HG03045 (cell line): ENCODE measurements around the gene PACSIN3.

Experiments
- ATAC-seq: cut with Tn5 transposase; IDR thresholded peaks from one replicate; pipeline ENCODE4 v1.9.1; 2021; ENCODE audit warnings: mild to moderate bottlenecking, moderate library complexity; ENCODE audit not compliant: unreplicated experiment

PACSIN3 gene

DNA sequence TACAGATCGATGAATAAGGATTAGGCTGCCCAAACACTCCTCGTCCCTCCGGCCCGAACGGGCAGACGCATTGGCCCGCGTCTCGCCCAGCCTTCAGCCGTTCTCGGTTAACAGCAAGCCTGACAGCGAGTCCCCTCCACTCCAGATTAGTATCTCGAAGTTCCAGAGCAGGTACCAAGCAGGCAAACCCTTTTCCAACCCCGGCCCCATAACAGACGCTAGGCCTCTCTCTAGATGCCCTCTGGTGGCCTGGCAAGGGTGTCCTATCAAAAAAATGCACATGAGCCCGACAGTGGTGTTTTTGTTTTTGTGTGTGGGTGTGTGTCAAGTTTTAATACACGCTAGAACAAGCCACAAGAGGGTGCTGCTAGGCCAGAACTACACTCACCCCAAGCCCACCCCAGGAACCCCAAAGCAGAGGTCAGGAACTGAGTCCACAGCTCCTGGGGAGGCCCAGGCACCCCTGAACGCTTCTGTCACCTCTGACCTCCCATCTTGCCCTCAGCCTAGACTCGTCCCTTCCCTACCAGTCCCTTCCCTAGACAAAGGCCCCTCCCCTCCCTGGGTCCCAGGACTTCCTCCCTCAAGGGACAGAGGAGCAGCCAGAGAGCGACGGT, 8.9 kb downstream of the PACSIN3 start:
- peak; percentile 43 for ATAC-seq

GRCh38 chr11:47176328-47177228, 9.7 kb downstream of the PACSIN3 start, which contains the start of gene ARFGAP2:
TSS of gene ARFGAP2 (minus strand) at chr11:47176879. CDS start at chr11:47176853, 26 bp downstream.
- peak; percentile 90 for ATAC-seq

DNA sequence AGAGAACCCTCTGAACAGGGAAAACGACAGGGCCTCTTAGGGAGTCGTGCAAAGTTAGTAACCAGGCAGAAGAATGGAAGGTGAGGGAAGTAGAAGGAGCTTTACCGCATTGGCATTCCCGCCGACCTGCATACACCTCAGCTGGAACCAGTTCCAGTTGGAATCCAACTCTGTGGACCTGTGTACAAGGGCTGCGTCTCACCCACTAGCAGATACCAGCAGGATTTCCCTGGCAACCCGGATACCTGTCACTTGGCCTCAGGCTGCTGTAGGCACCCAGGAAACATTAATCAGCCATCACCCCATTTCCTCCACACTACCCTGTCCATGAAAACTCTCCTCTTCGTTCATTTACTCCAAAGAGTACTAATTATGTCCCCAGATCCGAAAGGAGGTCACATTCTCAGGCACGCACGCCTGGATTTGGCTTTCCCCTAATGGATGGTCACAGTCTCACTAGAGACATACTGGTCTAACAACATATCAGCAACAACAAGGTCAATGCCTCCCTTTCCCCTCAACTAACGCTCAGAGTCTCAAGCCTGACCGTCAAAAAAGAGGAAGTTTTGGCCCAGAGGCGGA, 10.4 kb downstream of the PACSIN3 start:
- no peak for ATAC-seq

DNA sequence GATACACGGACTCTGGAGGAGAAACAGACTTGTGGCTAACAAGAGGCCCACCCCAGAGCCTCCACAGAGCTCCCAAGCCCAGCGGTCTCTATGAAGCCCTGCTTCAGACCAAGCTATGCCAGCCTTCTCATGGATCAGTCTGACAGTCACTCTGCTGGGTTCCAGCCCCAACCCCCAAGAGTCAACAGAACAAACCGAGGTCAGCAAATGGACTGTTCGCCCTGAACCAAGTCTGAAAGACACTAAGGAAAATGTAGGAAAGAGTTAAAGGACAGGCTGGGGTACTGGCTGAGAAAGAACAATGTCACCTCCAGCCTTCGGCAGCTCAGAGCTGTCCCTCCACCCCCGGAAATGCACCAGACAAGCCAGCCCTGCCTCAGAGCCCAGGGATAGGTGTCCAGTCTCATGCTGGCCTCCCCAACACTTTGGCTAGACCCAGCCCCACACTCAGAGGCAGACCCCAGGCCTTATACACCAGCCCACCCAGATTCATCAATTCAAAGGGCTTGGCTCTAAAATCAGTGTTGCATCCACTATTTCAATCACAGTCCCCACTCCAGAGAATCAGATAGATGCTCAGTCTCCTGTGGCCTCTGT, 13.4 kb downstream of the PACSIN3 start:
- no peak for ATAC-seq

GRCh38 chr11:47171856-47172255, 14.4 kb downstream of the PACSIN3 start:
- ATAC-seq, result no peak

- no peak for ATAC-seq
Measured at GRCh38 chr11:47171061-47171838, 15.0 kb downstream of the PACSIN3 start.

DNA sequence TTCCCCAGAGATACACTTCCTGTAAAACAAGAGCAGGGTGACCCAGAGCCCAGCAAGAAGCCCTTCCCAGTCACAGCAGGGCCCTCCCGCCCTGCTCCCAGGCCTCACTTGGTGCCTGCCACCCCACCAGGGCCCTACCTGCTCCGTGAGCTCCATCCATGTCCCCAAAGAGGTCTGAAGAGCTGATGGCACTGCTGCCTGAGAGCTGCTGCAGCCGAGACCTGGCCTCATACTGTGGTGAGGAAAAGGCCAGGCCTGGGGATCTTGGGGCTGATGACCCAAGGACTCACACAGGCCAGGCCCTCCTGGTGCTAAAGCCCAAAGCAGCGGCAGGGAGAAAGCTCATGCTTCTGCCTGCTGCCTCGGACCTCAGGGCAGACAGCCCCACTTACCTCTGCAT, 19.9 kb downstream of the PACSIN3 start:
- ATAC-seq, result no peak

GRCh38 chr11:47165253-47165840, 20.9 kb downstream of the PACSIN3 start:
- no peak for ATAC-seq

DNA sequence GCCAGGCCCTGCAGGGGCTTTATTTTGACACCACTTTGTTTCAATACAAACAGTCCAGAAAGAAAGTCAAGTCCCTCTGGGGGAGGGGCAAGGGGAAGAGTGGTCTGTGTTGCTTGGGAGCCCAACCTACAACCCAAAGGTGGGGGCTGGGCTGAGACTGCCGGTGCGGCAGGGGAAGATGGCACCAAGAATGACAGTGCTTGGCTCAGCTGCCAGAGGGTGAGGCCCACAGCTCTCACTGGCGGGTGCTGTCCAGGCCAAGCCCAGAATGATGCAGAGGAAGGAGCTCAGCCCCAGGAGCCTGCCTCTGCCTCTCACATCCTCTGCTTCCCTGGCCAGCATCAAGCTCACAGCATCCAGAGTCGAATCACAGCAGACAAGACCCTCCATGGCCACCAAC, 21.9 kb downstream of the PACSIN3 start:
- ATAC-seq, result no peak

GRCh38 chr11:47163898-47164297, 22.3 kb downstream of the PACSIN3 start:
- ATAC-seq, result no peak

DNA sequence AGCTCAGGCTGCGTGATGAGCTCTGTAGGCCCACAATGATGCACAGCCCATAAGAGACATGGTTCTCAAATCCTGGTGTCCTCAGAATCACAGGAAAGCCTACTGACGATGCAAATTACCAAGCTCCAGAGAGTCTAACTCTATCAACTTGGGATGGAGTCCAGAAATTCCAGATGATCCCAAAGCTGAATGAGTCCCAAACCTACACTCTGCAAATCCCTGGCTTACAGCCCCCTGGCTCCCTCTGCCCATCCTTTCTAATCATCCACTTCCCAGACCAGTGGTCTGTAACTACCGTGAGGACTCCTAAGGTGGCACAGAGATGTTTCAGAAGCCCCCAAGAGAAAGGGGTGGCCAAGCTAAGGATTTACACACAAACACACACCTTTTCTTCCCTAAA, 23.0 kb downstream of the PACSIN3 start:
- ATAC-seq, result no peak

DNA sequence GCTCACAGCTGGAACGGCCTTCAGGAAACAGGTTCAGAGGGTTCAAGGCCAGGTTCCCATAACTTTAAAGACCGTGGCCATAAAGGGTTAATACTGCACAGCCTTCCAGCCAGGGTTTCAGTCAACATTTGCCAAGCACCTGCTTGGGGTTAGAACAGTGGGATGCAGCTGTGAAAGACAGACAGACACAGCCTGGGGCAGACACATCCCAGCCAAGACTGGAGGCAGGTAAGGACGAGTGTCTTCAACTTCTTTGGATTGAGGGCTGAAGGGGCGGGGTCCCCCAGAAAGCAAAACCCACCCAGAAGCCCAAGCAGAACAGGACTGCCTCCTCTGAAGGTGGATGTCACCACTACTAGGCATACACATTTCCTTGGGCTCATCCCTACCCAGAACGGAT, 23.8 kb downstream of the PACSIN3 start:
- ATAC-seq, result no peak

DNA sequence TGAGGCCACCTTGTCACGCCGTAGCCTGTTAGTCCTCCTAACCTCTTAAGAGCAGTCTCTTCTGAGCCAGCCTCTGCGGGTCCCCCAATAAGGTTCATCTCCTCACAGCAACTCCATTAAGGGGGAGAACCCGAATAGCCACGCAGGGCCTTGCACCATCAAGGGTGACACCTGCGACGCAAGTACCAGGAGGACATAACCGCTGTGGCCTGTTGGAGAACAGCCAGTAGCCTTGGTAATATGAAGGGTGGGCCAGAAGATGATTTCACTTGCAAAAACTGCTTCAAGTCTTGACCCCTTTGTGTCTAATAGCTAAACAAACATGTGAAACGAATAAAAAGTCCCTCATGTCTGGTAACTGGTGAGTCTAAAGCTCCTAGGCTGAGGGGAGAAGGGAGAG, 24.3 kb downstream of the PACSIN3 start:
- ATAC-seq, result no peak

GRCh38 chr11:47161134-47161854, 24.9 kb downstream of the PACSIN3 start:
- no peak for ATAC-seq

DNA sequence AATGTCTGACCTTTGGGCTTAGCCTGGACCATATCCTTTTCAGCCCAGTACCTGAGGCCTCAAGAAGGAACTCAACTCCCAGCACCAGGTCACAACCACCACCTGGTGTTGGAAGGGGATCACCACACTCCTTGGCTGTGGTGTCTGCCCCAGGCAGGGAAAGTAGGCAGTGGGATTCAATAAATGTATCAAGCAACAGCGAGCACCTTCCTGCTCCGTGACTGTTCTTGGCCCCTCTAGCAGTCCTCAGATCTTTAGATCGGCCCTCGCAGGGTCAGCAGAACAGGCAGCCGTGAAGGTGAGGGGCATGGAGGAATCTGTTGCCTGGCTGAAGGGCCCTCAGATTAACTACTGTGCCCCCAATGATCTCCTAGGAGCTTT, 25.5 kb downstream of the PACSIN3 start:
- ATAC-seq, result no peak

DNA sequence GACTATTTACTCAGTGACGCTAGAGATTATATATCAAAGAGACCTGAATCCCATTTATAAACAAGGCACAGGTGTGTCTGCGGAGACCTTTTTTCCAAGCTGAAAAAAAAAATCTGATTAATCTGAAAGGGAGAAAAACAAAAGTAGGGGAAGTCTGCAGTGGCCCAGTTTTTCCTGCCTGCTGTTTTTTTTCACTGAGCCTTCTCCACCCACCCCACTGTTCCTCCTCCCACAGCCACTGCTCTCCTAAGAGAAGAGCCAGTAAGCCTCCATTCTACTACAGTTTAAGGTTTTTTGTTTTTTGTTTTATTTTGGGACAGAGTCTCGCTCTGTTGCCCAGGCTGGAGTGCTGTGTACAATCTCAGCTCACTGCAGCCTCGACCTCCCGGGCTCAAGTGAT, 28.0 kb downstream of the PACSIN3 start:
- no peak for ATAC-seq

DNA sequence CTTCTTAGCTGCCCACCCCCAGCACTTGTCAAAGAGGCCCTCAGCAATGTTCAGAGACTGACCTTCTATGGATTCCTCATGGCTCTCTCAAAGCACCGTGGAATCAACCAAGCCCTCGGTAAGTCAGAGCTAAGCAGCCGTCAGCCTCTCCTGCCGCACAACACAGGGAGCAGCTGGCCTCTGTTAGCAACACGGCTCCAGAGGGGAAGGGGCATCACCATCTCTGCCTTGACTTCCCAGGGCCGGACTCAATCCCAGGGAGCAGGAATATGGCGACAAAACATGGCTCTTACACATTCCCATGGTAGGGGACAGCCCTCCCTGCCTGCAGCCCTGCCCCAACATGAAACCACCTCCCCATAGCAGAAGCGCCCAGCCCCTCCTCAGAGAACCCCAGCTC, 28.4 kb downstream of the PACSIN3 start:
- no peak for ATAC-seq

GRCh38 chr11:47156951-47157350, 29.3 kb downstream of the PACSIN3 start:
- no peak for ATAC-seq

DNA sequence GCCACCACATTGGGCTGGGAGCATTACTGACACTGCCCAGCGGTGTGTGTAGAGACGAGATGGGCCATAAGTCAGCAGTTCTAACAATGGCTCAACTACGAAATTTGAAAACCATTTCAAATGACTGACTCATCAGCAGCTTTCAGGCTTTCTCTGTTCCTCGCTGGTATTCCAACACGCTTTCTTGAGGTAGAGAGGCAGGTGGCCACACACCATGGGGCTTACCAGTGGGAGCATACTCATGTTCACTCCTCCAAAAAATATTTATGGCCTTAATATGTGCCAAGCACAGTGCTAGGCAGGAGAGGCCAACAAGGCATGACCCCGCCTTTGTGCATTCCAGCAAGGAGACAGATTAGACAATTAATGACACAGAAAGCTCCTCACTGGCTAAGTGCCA, 29.9 kb downstream of the PACSIN3 start:
- no peak for ATAC-seq

DNA sequence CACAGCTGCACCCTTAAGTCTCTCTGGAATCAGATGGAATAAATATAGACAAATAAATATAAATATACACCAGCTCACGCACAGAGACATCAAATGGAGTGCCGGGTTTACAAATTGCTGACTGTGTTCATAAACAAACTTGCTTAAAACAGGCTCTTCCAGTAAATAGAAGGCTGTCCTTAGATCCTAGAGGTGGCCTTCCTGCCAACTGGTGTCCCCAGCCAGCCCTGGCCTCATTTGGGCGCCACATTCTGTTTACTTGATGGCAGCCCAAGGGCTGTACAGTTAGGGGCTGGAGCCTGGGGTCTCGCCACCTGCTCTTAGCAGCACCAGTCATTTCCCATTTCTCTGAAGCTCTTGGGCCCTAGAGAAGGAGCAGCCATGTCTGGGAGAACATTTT, 30.4 kb downstream of the PACSIN3 start:
- ATAC-seq, result no peak
